GM12878 (cell line): ENCODE measurements around the gene TYSND1. TPM values are rescaled to one million over a fixed set of nuclear protein-coding genes. Genes with fewer than 3 reads are reported as not detected.

Experiments used
- ATAC-seq: fragments of 200-7000 bp; cut with Tn5 transposase; 3 replicates; pipeline ENCODE4 v1.9.1; 2020; ENCODE audit warnings: mild to moderate bottlenecking, moderate library complexity
- BruUV-seq: library from RNA; stranded (reverse); fragments of 400-500 nt; replicated peaks from 2 replicates; lab custom pipeline; 2021; lab: Mats Ljungman, UMichigan
- CTCF ChIA-PET: fragments of 300-600 bp; sonication (Branson Sonifier 250); formaldehyde crosslinking; extraction: SDS; loops from one replicate; lab custom pipeline; 2021; ENCODE audit warnings: inconsistent platforms; lab: Yijun Ruan, JAX
- POLR2A ChIA-PET: fragments of 350-600 bp; formaldehyde crosslinking; extraction: SDS; loops from one replicate; lab custom pipeline; 2021; ENCODE audit warnings: inconsistent platforms; lab: Charles Lee
- RAD21 ChIA-PET: fragments of 300-600 bp; sonication (Branson Sonifier 250); formaldehyde crosslinking; loops from one replicate; lab custom pipeline; 2023; ENCODE audit warnings: antibody characterized with exemption; ENCODE audit not compliant: unreplicated experiment; lab: Charles Lee
- SMC1A ChIA-PET: fragments of 300-600 bp; sonication (Branson Sonifier 250); formaldehyde crosslinking; loops from one replicate; lab custom pipeline; 2023; ENCODE audit not compliant: unreplicated experiment, uncharacterized antibody; lab: Charles Lee
- DNase-seq: peaks from one replicate; pipeline ENCODE4 v3.0.0-alpha.2; 2011; ENCODE audit warnings: low read depth, low spot score
- FAIRE-seq: peaks from 3 replicates; lab custom pipeline; 2011; peaks lifted over from hg19 to GRCh38; lab: Jason Lieb, UNC
- H2AFZ ChIP-seq: 2 replicates; pipeline ENCODE4 v1.6.0; 2011; ENCODE audit warnings: low read depth, low read length, control low read depth; ENCODE audit not compliant: control insufficient read depth
- H3K27ac ChIP-seq: 2 replicates; pipeline ENCODE4 v1.5.1; 2011; ENCODE audit warnings: control low read depth; ENCODE audit not compliant: control insufficient read depth, insufficient read depth
- H3K27me3 ChIP-seq, 2 experiments: replicated peaks in 1 of 2; 2 replicates each; pipeline versions ENCODE4 v1.6.0 to v1.6.1; 2011; ENCODE audit warnings: low read length in 1 of 2; ENCODE audit not compliant: control insufficient read depth in 2 of 2, insufficient read depth in 2 of 2
- H3K36me3 ChIP-seq, 2 experiments: 2 replicates each; pipeline ENCODE4 v1.5.1; 2011; ENCODE audit warnings: low read length in 1 of 2; ENCODE audit not compliant: control insufficient read depth in 2 of 2, insufficient read depth in 2 of 2
- H3K4me1 ChIP-seq: 2 replicates; pipeline ENCODE4 v1.6.1; 2011; ENCODE audit warnings: mild to moderate bottlenecking, low read length, moderate library complexity, mixed read lengths; ENCODE audit not compliant: control insufficient read depth, insufficient read depth
- H3K4me2 ChIP-seq: 2 replicates; pipeline ENCODE4 v1.6.0; 2011; ENCODE audit warnings: control low read depth; ENCODE audit not compliant: control insufficient read depth, insufficient read depth
- H3K4me3 ChIP-seq: fragments of 200-600 bp; sonication (generic); 2 replicates; pipeline ENCODE4 v1.5.1; 2016
- H3K79me2 ChIP-seq: 2 replicates; pipeline ENCODE4 v1.6.0; 2011; ENCODE audit warnings: low read length; ENCODE audit not compliant: control insufficient read depth, insufficient read depth
- H3K9ac ChIP-seq: 2 replicates; pipeline ENCODE4 v1.8.0; 2011; ENCODE audit warnings: low read length, control low read depth, mixed read lengths; ENCODE audit not compliant: control insufficient read depth, insufficient read depth
- H3K9me3 ChIP-seq: replicated peaks from 3 replicates; pipeline ENCODE4 v1.5.1; 2011; ENCODE audit warnings: mild to moderate bottlenecking, low read length; ENCODE audit not compliant: control insufficient read depth, insufficient read depth
- H4K20me1 ChIP-seq: 2 replicates; pipeline ENCODE4 v1.6.0; 2011; ENCODE audit not compliant: control insufficient read depth, insufficient read depth
- ATF3 ChIP-seq: IDR thresholded peaks from 2 replicates; pipeline ENCODE4 v1.6.1; 2011; ENCODE audit warnings: low read depth, mild to moderate bottlenecking, low read length, moderate library complexity, borderline replicate concordance; ENCODE audit errors: extremely low read depth
- HDAC2 ChIP-seq: fragments of 200-600 bp; sonication (generic); IDR thresholded peaks from 2 replicates; pipeline ENCODE4 v1.6.1; 2017
- IKZF1 ChIP-seq: fragments of 450-650 bp; conservative IDR thresholded peaks from 2 replicates; pipeline ENCODE4 v1.6.1; 2017; ENCODE audit warnings: antibody characterized with exemption, mild to moderate bottlenecking
- MXI1 ChIP-seq: fragments of 150-350 bp; IDR thresholded peaks from 2 replicates; pipeline ENCODE4 v1.6.1; 2011; ENCODE audit warnings: low read depth, mild to moderate bottlenecking, inconsistent platforms, low read length, improper control_type of control experiment
- MYC ChIP-seq: IDR thresholded peaks from 2 replicates; pipeline ENCODE4 v1.6.1; 2011; ENCODE audit warnings: mild to moderate bottlenecking, low read length, moderate library complexity, inconsistent platforms; ENCODE audit not compliant: insufficient read depth, insufficient replicate concordance, insufficient read length, severe bottlenecking
- NFXL1 ChIP-seq: fragments of 450-650 bp; IDR thresholded peaks from 2 replicates; pipeline ENCODE4 v1.6.1; 2017; ENCODE audit warnings: antibody characterized with exemption, mild to moderate bottlenecking, borderline replicate concordance
- NFYB ChIP-seq: IDR thresholded peaks from 2 replicates; pipeline ENCODE4 v1.6.1; 2011; ENCODE audit warnings: low read depth, mild to moderate bottlenecking, low read length, improper control_type of control experiment, moderate library complexity; ENCODE audit not compliant: insufficient read depth
- NKRF ChIP-seq: fragments of 450-650 bp; conservative IDR thresholded peaks from 2 replicates; pipeline ENCODE4 v1.6.1; 2017; ENCODE audit warnings: mild to moderate bottlenecking, moderate library complexity
- PKNOX1 ChIP-seq: fragments of 450-650 bp; IDR thresholded peaks from 2 replicates; pipeline ENCODE4 v1.6.1; 2016; ENCODE audit warnings: mild to moderate bottlenecking
- POLR2AphosphoS2 ChIP-seq: IDR thresholded peaks from 2 replicates; pipeline ENCODE4 v1.6.1; 2011; ENCODE audit warnings: low read depth, mild to moderate bottlenecking, low read length, improper control_type of control experiment, moderate library complexity
- RB1 ChIP-seq: fragments of 450-650 bp; formaldehyde crosslinking; IDR thresholded peaks from 2 replicates; pipeline ENCODE4 v1.6.1; 2017; ENCODE audit warnings: mild to moderate bottlenecking, borderline replicate concordance
- STAT1 ChIP-seq: fragments of 450-650 bp; conservative IDR thresholded peaks from 2 replicates; pipeline ENCODE4 v1.6.1; 2014; ENCODE audit warnings: antibody characterized with exemption, mild to moderate bottlenecking
- ZNF207 ChIP-seq: fragments of 450-650 bp; IDR thresholded peaks from 2 replicates; pipeline ENCODE4 v1.6.1; 2014; ENCODE audit warnings: antibody characterized with exemption, mild to moderate bottlenecking, borderline replicate concordance
- ZNF217 ChIP-seq: fragments of 450-650 bp; IDR thresholded peaks from 2 replicates; pipeline ENCODE4 v1.6.1; 2017; ENCODE audit warnings: antibody characterized with exemption, mild to moderate bottlenecking
- ZSCAN29 ChIP-seq: fragments of 450-650 bp; IDR thresholded peaks from 2 replicates; pipeline ENCODE4 v1.6.1; 2017; ENCODE audit warnings: mild to moderate bottlenecking, moderate library complexity
- WGBS: methylation state at CpG from one replicate; pipeline ENCODE4 v1.1.6; 2016; ENCODE audit warnings: low lambda C conversion rate; ENCODE audit not compliant: insufficient replicate concordance, insufficient coverage; ENCODE audit errors: missing lambda C conversion rate; 5-methylcytosine and 5-hydroxymethylcytosine counted together
- in situ Hi-C: fragments of 300-500 bp; cut with MboI; formaldehyde crosslinking; loops from 9 replicates; pipeline ENCODE4 v1.14.3; 2018; ENCODE audit warnings: mixed read lengths
- intact Hi-C: fragments of 100-400 bp; cut with micrococcal nuclease; formaldehyde crosslinking; loops from one replicate; pipeline ENCODE4 v1.14.2; 2022; ENCODE audit not compliant: unreplicated experiment
- polyA plus RNA-seq, 11 experiments: library from polyadenylated mRNA; depleted of rRNA in 4 of 11; unstranded in 6 of 11; stranded (reverse) in 5 of 11; fragments of >200 nt; fragmentation: Nextera tagmentation in 4 of 11; fragmentation: Illumina TruSeq in 1 of 11; extraction: Ambion mirVana in 4 of 11; extraction: Trizol in 1 of 11; gene quantifications; 1 replicate in 1 of 11; 2 replicates in 10 of 11; pipeline versions ENCODE4 v1.2.1 to v1.2.3, GENCODE V29; 2011 to 2016; ENCODE audit warnings: inconsistent platforms in 2 of 11, missing spikeins in 2 of 11, low read depth in 1 of 11
- total RNA-seq, 4 experiments: library from RNA; depleted of rRNA in 3 of 4; stranded (reverse); fragments of >200 nt in 3 of 4; fragmentation: Illumina TruSeq in 1 of 4; extraction: Trizol in 1 of 4; gene quantifications; 2 replicates each; pipeline versions ENCODE4 v1.2.1 to v1.2.3, GENCODE V29; 2013 to 2021

The TYSND1 gene
- total and polyA plus RNA-seq, 10 of the 15 experiments (the other 5 are each of a cell fraction or from before 2014, with no cell fraction given), result 1.9 to 21.4 (median 12.0) TPM

GRCh38 chr10:70145666-70146488 is 623 bp downstream of the TYSND1 start:
- Histone ChIP-seq H3K4me1 (peaks cover 3% of the 10 kb centered on the region; the same call in 1 of the 2 replicates), H3K36me3 (peaks cover 0 to 1% of the 10 kb centered on the region in 2 experiments; a peak in 3 of 4 replicates), H3K27me3 (no peaks in the 10 kb centered on the region), H3K79me2 (peaks cover 23% of the 10 kb centered on the region), H3K9ac (peak overlapping the region; percentile 87), H3K9me3 (no peaks in the 10 kb centered on the region), H4K20me1 (no peaks in the 10 kb centered on the region; the same call in none of the 2 replicates), H3K4me3 (peak overlapping the region; percentile 88), H2AFZ (peak overlapping the region; percentile 85), H3K27ac (peak overlapping the region; percentile 85), H3K4me2 (peak overlapping the region; percentile 70)
- ChIA-PET CTCF (interaction anchor here (0.5 to 8.4 kb wide), 67 partner anchors 8 to 443 kb away, joined by 3 to 173 read pairs (median 5); partner anchors contain the start of genes AIFM2, EIF4EBP2 and SAR1A), RAD21 (interaction anchor here (0.6 to 3.3 kb wide), 45 partner anchors 10 to 828 kb away, joined by 3 to 46 read pairs (median 4); partner anchors contain the start of genes AIFM2, PPA1 and SAR1A), POLR2A (interaction anchor here (0.6 to 2.6 kb wide), 12 partner anchors 12 to 259 kb away, joined by 3 to 45 read pairs (median 8); partner anchors contain the start of genes EIF4EBP2, PPA1 and SAR1A), SMC1A (interaction anchor here (0.6 to 3.6 kb wide), 35 partner anchors 9 to 1987 kb away, joined by 3 to 42 read pairs (median 4); partner anchors contain the start of gene SAR1A)
- BruUV-seq, result no TSS peak
- DNase-seq (no peak), ATAC-seq (peak; percentile 81), FAIRE-seq (no peak)
- in situ Hi-C loops (no loop called here), intact Hi-C loops (loop anchor here (1.0 to 2.0 kb wide), 2 partner anchors 29 to 62 kb away; no protein-coding TSS in a partner anchor)
- under 1% methylated on average over 89 of the region's 98 CpGs for WGBS
- TF ChIP-seq ZNF207 (peak; percentile 82; the same call in 1 of the 2 replicates), PKNOX1 (0 out of 2 replicates have a peak, but pooled peaks have one; percentile 12), STAT1 (no peak), ATF3 (no peak), ZNF217 (peak; percentile 71), NFXL1 (peak; percentile 17; the same call in 1 of the 2 replicates), RB1 (0 out of 2 replicates have a peak, but pooled peaks have one; percentile 55), POLR2AphosphoS2 (no peak; the same call in 1 of the 2 replicates), MXI1 (peak; percentile 77), HDAC2 (no peak), NKRF (peak; percentile 62), MYC (peak; percentile 85), NFYB (no peak), IKZF1 (peak; percentile 57; the same call in 1 of the 2 replicates), ZSCAN29 (no peak)
